H9 (cell line): ENCODE results near the gene ZSWIM6. TPM values are rescaled to one million over a fixed set of nuclear protein-coding genes. Genes with fewer than 3 reads are reported as not detected.

Experiments used
- DNase-seq: peaks from one replicate; pipeline ENCODE4 v3.0.0-alpha.2; 2017
- H2AFZ ChIP-seq: one replicate; pipeline ENCODE4 v1.6.1; 2013; ENCODE audit warnings: mild to moderate bottlenecking, low read length, control low read depth, moderate library complexity
- H2AK5ac ChIP-seq: 2 replicates; pipeline ENCODE4 v1.6.1; 2013; ENCODE audit warnings: low read length, control low read depth, mixed read lengths; ENCODE audit not compliant: insufficient read length
- H2BK120ac ChIP-seq: one replicate; pipeline ENCODE4 v1.6.1; 2013; ENCODE audit warnings: low read depth, mild to moderate bottlenecking, low read length, control low read depth, inconsistent platforms; ENCODE audit not compliant: poor library complexity, severe bottlenecking
- H2BK12ac ChIP-seq: 2 replicates; pipeline ENCODE4 v1.6.1; 2013; ENCODE audit warnings: low read length, control low read depth, mixed read lengths, low read depth; ENCODE audit not compliant: insufficient read length
- H2BK15ac ChIP-seq: 2 replicates; pipeline ENCODE4 v1.6.1; 2013; ENCODE audit warnings: low read depth, low read length, control low read depth
- H2BK20ac ChIP-seq: one replicate; pipeline ENCODE4 v1.6.1; 2013; ENCODE audit warnings: low read depth, mild to moderate bottlenecking, low read length, control low read depth, inconsistent platforms; ENCODE audit not compliant: poor library complexity, severe bottlenecking
- H2BK5ac ChIP-seq: 2 replicates; pipeline ENCODE4 v1.6.1; 2013; ENCODE audit warnings: low read length, control low read depth, mixed read lengths; ENCODE audit not compliant: insufficient read length
- H3K14ac ChIP-seq: 2 replicates; pipeline ENCODE4 v1.6.1; 2013; ENCODE audit warnings: low read length, control low read depth; ENCODE audit not compliant: insufficient read depth
- H3K18ac ChIP-seq: 2 replicates; pipeline ENCODE4 v1.6.1; 2013; ENCODE audit warnings: low read depth, mild to moderate bottlenecking, mixed read lengths, low read length, control low read depth; ENCODE audit not compliant: insufficient read length
- H3K23ac ChIP-seq: 2 replicates; pipeline ENCODE4 v1.6.1; 2013; ENCODE audit warnings: low read length, control low read depth, mixed read lengths, low read depth; ENCODE audit not compliant: insufficient read length
- H3K23me2 ChIP-seq: 2 replicates; pipeline ENCODE4 v1.6.1; 2013; ENCODE audit warnings: low read depth, mild to moderate bottlenecking, mixed read lengths, low read length, control low read depth; ENCODE audit not compliant: insufficient read length, poor library complexity, severe bottlenecking
- H3K27ac ChIP-seq: 2 replicates; pipeline ENCODE4 v1.5.1; 2013; ENCODE audit warnings: low read length, control low read depth, mixed read lengths, low read depth; ENCODE audit not compliant: insufficient read length
- H3K27me3 ChIP-seq: 2 replicates; pipeline ENCODE4 v1.6.1; 2013; ENCODE audit warnings: low read length, control low read depth, inconsistent platforms; ENCODE audit not compliant: insufficient read depth
- H3K4ac ChIP-seq: 2 replicates; pipeline ENCODE4 v1.6.1; 2013; ENCODE audit warnings: low read depth, mild to moderate bottlenecking, control low read depth, inconsistent platforms, low read length, moderate library complexity
- H3K4me1 ChIP-seq: 2 replicates; pipeline ENCODE4 v1.6.1; 2013; ENCODE audit warnings: low read length, control low read depth, inconsistent platforms; ENCODE audit not compliant: insufficient read depth
- H3K4me2 ChIP-seq: 2 replicates; pipeline ENCODE4 v1.6.1; 2013; ENCODE audit warnings: low read length, control low read depth, mixed read lengths; ENCODE audit not compliant: insufficient read length, insufficient read depth
- H3K56ac ChIP-seq: 2 replicates; pipeline ENCODE4 v1.6.1; 2013; ENCODE audit warnings: low read depth, mild to moderate bottlenecking, mixed read lengths, low read length, control low read depth; ENCODE audit not compliant: insufficient read length
- H3K79me1 ChIP-seq: 2 replicates; pipeline ENCODE4 v1.6.1; 2013; ENCODE audit warnings: low read depth, mild to moderate bottlenecking, moderate library complexity, low read length, control low read depth, inconsistent platforms; ENCODE audit not compliant: insufficient read depth, poor library complexity, severe bottlenecking
- H3K79me2 ChIP-seq: 2 replicates; pipeline ENCODE4 v1.6.1; 2013; ENCODE audit warnings: low read length, control low read depth, inconsistent platforms; ENCODE audit not compliant: insufficient read depth
- H3K9ac ChIP-seq: 2 replicates; pipeline ENCODE4 v1.6.1; 2013; ENCODE audit warnings: low read length, control low read depth, mixed read lengths; ENCODE audit not compliant: insufficient read length; ENCODE audit errors: extremely low read depth
- H3K9me3 ChIP-seq: one replicate; pipeline ENCODE4 v1.6.1; 2013; ENCODE audit warnings: low read depth, low read length, inconsistent platforms; ENCODE audit not compliant: control insufficient read depth
- H3T11ph ChIP-seq: one replicate; pipeline ENCODE4 v1.6.1; 2013; ENCODE audit warnings: mild to moderate bottlenecking, low read length, control low read depth, inconsistent platforms
- H4K20me1 ChIP-seq: one replicate; pipeline ENCODE4 v1.6.1; 2013; ENCODE audit not compliant: control insufficient read depth, insufficient read length, insufficient read depth
- H4K5ac ChIP-seq: 2 replicates; pipeline ENCODE4 v1.6.1; 2013; ENCODE audit warnings: low read depth, mild to moderate bottlenecking, mixed read lengths, low read length, control low read depth; ENCODE audit not compliant: insufficient read length
- H4K8ac ChIP-seq: replicated peaks from 2 replicates; pipeline ENCODE4 v1.6.1; 2013; ENCODE audit warnings: low read length, control low read depth, mixed read lengths, low read depth; ENCODE audit not compliant: insufficient read length
- H4K91ac ChIP-seq: 2 replicates; pipeline ENCODE4 v1.6.1; 2013; ENCODE audit warnings: low read depth, mild to moderate bottlenecking, moderate library complexity, mixed read lengths, low read length, control low read depth; ENCODE audit not compliant: insufficient read length
- H3K27ac Mint-ChIP-seq, 3 experiments: 2 replicates in 2 of 3; 3 replicates in 1 of 3; pipeline ENCODE4 v1.8.0; 2020 to 2021; ENCODE audit warnings: mixed read lengths in 3 of 3, mild to moderate bottlenecking in 1 of 3, moderate library complexity in 1 of 3
- H3K27me3 Mint-ChIP-seq: 2 replicates; pipeline ENCODE4 v1.8.0; 2021; ENCODE audit warnings: low read depth, mild to moderate bottlenecking, moderate library complexity, mixed read lengths
- H3K36me3 Mint-ChIP-seq, 3 experiments: 2 replicates in 2 of 3; 3 replicates in 1 of 3; pipeline ENCODE4 v1.8.0; 2020 to 2021; ENCODE audit warnings: low read depth in 3 of 3, mixed read lengths in 3 of 3; ENCODE audit not compliant: insufficient read depth in 1 of 3
- H3K4me1 Mint-ChIP-seq, 2 experiments: 2 replicates each; pipeline ENCODE4 v1.8.0; 2020; ENCODE audit warnings: mixed read lengths in 2 of 2
- H3K4me3 Mint-ChIP-seq, 2 experiments: 2 replicates in 1 of 2; 3 replicates in 1 of 2; pipeline ENCODE4 v1.8.0; 2020 to 2021; ENCODE audit warnings: mild to moderate bottlenecking in 2 of 2, mixed read lengths in 2 of 2, moderate library complexity in 1 of 2
- H3K9me3 Mint-ChIP-seq, 2 experiments: 2 replicates in 1 of 2; 3 replicates in 1 of 2; pipeline ENCODE4 v1.8.0; 2020; ENCODE audit warnings: mild to moderate bottlenecking in 2 of 2, mixed read lengths in 2 of 2, moderate library complexity in 1 of 2
- WGBS: extraction: QIAGEN DNeasy Blood & Tissue Kit; methylation state at CpG from one replicate; pipeline ENCODE4 v1.1.7; 2013; ENCODE audit warnings: missing lambda C conversion rate, low lambda C conversion rate, mixed read lengths; ENCODE audit not compliant: insufficient read length; ENCODE audit errors: extremely low coverage; 5-methylcytosine and 5-hydroxymethylcytosine counted together
- total RNA-seq: library from RNA; stranded (reverse); gene quantifications from 2 replicates; pipeline ENCODE4 v1.2.1, GENCODE V29; 2021
- TF ChIP-seq, protein P1 (sequence below): fragments of 200-600 bp; sonication (generic); conservative IDR thresholded peaks from 3 replicates; pipeline ENCODE4 v1.8.0; 2021; ENCODE audit warnings: antibody characterized with exemption, mild to moderate bottlenecking

Gene ZSWIM6
- total RNA-seq, 1 experiment from 2014 or later, result 11.5 TPM

DNA sequence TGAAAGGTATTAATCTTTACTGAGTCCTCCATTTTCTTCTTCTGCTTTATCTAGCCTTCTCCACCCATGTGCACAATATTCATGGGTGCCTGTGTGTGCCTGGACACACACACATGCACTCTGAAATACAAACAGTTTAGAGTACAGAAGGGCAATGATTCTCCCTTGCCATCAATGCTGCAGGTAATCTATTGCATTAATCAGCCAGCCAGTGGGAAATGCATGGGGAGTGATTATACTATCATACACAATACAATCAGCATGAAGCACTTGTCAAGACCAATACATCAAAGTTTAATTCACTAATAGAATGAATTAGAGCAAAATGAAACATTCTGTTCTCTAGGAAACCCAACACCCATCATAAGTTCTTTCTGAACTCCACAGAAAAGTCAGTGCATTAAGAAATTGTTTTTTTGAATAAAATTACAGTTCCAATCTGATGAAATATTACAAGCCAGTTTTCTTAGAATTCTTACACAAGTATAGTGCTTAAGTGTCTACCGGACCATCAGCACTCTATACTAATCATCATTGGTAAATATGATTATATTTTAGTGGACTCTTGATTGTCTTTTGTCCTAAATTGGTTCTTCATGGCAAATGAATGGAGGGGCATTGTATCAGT lies 172.2 kb downstream of the ZSWIM6 start:
- Mint-ChIP-seq H3K27ac (no peak overlapping the region), H3K27me3 (no peaks in the 10 kb centered on the region), H3K4me3 (no peak overlapping the region), H3K36me3 (peaks cover 4 to 8% (median 5%) of the 10 kb centered on the region in 3 experiments; a peak in 4 of 7 replicates), H3K9me3 (no peaks in the 10 kb centered on the region), H3K4me1 (peaks cover 0 to 3% of the 10 kb centered on the region in 2 experiments; a peak in 1 of 4 replicates)
- no peaks in the 10 kb centered on the region for H4K20me1 ChIP-seq
- no peaks in the 10 kb centered on the region for H3K79me2 ChIP-seq
- H4K5ac ChIP-seq, result no peak overlapping the region
- DNase-seq, result no peak
- no peaks in the 10 kb centered on the region for H3K9me3 ChIP-seq
- H2BK20ac ChIP-seq, result no peak overlapping the region
- TF ChIP-seq, protein P1, sequence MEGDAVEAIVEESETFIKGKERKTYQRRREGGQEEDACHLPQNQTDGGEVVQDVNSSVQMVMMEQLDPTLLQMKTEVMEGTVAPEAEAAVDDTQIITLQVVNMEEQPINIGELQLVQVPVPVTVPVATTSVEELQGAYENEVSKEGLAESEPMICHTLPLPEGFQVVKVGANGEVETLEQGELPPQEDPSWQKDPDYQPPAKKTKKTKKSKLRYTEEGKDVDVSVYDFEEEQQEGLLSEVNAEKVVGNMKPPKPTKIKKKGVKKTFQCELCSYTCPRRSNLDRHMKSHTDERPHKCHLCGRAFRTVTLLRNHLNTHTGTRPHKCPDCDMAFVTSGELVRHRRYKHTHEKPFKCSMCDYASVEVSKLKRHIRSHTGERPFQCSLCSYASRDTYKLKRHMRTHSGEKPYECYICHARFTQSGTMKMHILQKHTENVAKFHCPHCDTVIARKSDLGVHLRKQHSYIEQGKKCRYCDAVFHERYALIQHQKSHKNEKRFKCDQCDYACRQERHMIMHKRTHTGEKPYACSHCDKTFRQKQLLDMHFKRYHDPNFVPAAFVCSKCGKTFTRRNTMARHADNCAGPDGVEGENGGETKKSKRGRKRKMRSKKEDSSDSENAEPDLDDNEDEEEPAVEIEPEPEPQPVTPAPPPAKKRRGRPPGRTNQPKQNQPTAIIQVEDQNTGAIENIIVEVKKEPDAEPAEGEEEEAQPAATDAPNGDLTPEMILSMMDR, result no peak
- H2BK12ac ChIP-seq, result no peak overlapping the region
- no peak overlapping the region for H3K27ac ChIP-seq
- no CpG with 5 or more reads among the region's 1 CpG for WGBS
- H2BK5ac ChIP-seq, result no peak overlapping the region
- no peak overlapping the region for H4K91ac ChIP-seq
- H3K4me2 ChIP-seq, result no peak overlapping the region
- no peaks in the 10 kb centered on the region for H3K27me3 ChIP-seq
- no peak overlapping the region for H2BK120ac ChIP-seq
- no peak overlapping the region for H3K9ac ChIP-seq
- H3T11ph ChIP-seq, result no peak overlapping the region
- no peak overlapping the region for H3K56ac ChIP-seq
- no peak overlapping the region for H2AFZ ChIP-seq
- no peak overlapping the region for H3K4ac ChIP-seq
- H2BK15ac ChIP-seq, result no peak overlapping the region
- H3K4me1 ChIP-seq, result no peaks in the 10 kb centered on the region
- no peak overlapping the region for H3K14ac ChIP-seq
- no peak overlapping the region for H4K8ac ChIP-seq
- H2AK5ac ChIP-seq, result no peak overlapping the region
- no peak overlapping the region for H3K18ac ChIP-seq
- H3K23me2 ChIP-seq, result no peaks in the 10 kb centered on the region
- H3K79me1 ChIP-seq, result no peaks in the 10 kb centered on the region
- H3K23ac ChIP-seq, result no peak overlapping the region
